ENCODE data around the gene TRIM64. TPM values are rescaled to one million over a fixed set of nuclear protein-coding genes. Genes with fewer than 3 reads are reported as not detected.
"Not testable (repeated sequence)": the region's sequence is repeated elsewhere in the genome, so short reads cannot be mapped to it uniquely, and the experiment has no call there.

The TRIM64 gene
- total RNA-seq: not detected

DNA sequence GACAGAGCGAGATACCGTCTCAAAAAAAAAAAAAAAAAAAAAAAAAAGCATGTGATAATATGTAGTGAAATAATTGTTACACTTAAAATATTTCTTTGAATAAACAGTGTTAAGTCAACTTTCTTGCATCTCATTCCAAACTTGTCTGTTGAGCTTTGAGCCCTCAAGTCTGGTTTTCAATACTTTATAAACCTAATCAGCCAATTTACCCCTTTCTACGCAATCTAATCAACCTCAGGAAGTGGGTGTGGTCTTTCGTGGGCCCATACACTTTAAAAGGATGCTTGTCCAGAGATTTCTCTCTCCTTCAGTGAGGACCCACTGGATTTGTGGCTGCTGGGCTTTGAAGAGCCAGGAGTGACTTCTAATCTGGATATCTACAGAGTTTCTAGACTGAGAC lies at the start of gene TRIM64:
Gene TRIM64, plus strand, starts transcription at position 301 of the 400 bp plus-strand sequence. CDS start 2,467 bp downstream, outside the sequence.
- H3K27me3 ChIP-seq; DNase-seq; H3K36me3 ChIP-seq; H3K9me3 ChIP-seq; intact Hi-C loops (cut with DNase I; ENCODE audit: low total_unique reads); H3K4me1 ChIP-seq; H3K4me3 ChIP-seq; H3K27ac ChIP-seq: not testable (repeated sequence)

DNA sequence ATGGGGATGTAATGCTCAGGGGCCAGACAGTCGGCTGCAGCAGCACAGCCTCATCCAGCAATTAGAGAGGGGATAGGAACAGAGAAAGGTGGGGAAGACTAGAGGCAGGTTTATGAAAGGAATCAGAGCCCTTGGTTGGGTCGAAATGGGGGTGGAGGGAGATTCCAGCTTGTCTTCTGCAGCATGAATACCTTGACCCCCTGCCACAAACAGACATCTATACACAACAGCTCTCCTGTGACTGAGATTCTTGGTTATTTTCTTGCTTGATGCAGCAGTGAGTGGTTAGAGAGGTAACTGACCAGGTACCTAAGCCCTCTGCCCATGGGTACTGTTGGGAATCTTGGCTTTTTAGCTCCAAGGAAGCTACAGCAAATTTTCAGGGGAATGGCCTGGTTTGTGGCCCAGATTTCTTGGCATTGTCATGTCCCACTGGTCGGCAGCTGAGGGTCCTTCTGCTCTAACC lies 43.6 kb upstream of the TRIM64 start, which contains the start of gene TRIM49D1:
Gene TRIM49D1, minus strand, starts transcription at position 51 of the 466 bp plus-strand sequence. CDS start 4,535 bp downstream, outside the sequence.
- Histone ChIP-seq H3K4me3 (no peak within 1 kb of the TSS), H3K9me3 (no peaks in the 10 kb centered on the region), H3K36me3 (no peaks in the 10 kb centered on the region), H3K4me1 (no peaks in the 10 kb centered on the region), H3K27ac (no peak within 1 kb of the TSS), H3K27me3 (no peaks in the 10 kb centered on the region)
- intact Hi-C loops (cut with DNase I; ENCODE audit: low total_unique reads): no loop called here
- DNase-seq: no peak
- TF ChIP-seq CTCF (IDR thresholded peaks at IDR 0.05) (no peak), POLR2A (IDR thresholded peaks at IDR 0.05) (no peak)

- intact Hi-C loops (cut with DNase I; ENCODE audit: low total_unique reads): not testable (repeated sequence)
These were observed 42.1 kb upstream of the TRIM64 start, which contains the start of gene TRIM49D2 for GRCh38 chr11:89923764-89924163. Gene TRIM49D2, plus strand, starts transcription at chr11:89924064. Its CDS starts 2,698 bp downstream, at chr11:89926762.

GRCh38 chr11:89960833-89961232 lies 5.0 kb upstream of the TRIM64 start:
- H3K27me3 ChIP-seq; H3K4me1 ChIP-seq; H3K9me3 ChIP-seq; DNase-seq; H3K36me3 ChIP-seq; H3K4me3 ChIP-seq; intact Hi-C loops (cut with DNase I; ENCODE audit: low total_unique reads); H3K27ac ChIP-seq: not testable (repeated sequence)

More at GRCh38 chr11:89923764-89924163, 42.1 kb upstream of the TRIM64 start, which contains the start of gene TRIM49D2:
- not testable (repeated sequence) for H3K9me3 ChIP-seq, H3K27ac ChIP-seq, H3K4me3 ChIP-seq, H3K36me3 ChIP-seq, H3K27me3 ChIP-seq, H3K4me1 ChIP-seq, DNase-seq

Small RNA genes lying within 50 kb of the gene (small RNA-seq; reads per million reads assigned to genes)
- gene AP004607.1: not detected

Other genes starting within 250 kb of the TRIM64 start
- not detected for gene TRIM49, start 157.5 kb upstream of the TRIM64 start, total RNA-seq
- not detected for gene TRIM64B, start 87.5 kb upstream of the TRIM64 start, total RNA-seq
- not detected for gene TRIM49D1, start 43.8 kb upstream of the TRIM64 start, total RNA-seq
- gene TRIM49D2, start 42.0 kb upstream of the TRIM64 start, total RNA-seq: not detected
- not detected for gene TRIM49C, start 65.1 kb downstream of the TRIM64 start, total RNA-seq
- not detected for gene UBTFL1, start 119.9 kb downstream of the TRIM64 start, total RNA-seq
- gene NAALAD2, start 168.6 kb downstream of the TRIM64 start, total RNA-seq: 10 to 100 TPM in 2 of 4 donors, 1 to 10 TPM in 2; 3.5 to 74.8 (median 10.4) TPM